Stimulated activated CD8-positive, alpha-beta memory T cell treated with anti-CD3 and anti-CD28 coated beads, Interleukin-7, amount 100 ng/mL, for 4 hours (primary cell): ENCODE data around the gene BAG5.
"Not testable (repeated sequence)": the region's sequence is repeated elsewhere in the genome, so short reads cannot be mapped to it uniquely, and the experiment has no call there.

Experiments used
- DNase-seq, 2 donors: peaks; one replicate each; pipeline ENCODE4 v3.0.0-alpha.2; 2020; ENCODE audit warnings: low read depth in 2 of 2

The BAG5 gene

GRCh38 chr14:103534576-103535061 is 27.8 kb downstream of the BAG5 start:
- DNase-seq = no peak

GRCh38 chr14:103533999-103534575 is 28.4 kb downstream of the BAG5 start:
- no peak for DNase-seq

- no peak for DNase-seq
Observed at GRCh38 chr14:103533137-103533998, 29.1 kb downstream of the BAG5 start.

GRCh38 chr14:103532216-103533136 is 30.0 kb downstream of the BAG5 start:
- DNase-seq = no peak

- DNase-seq = no peak
Observed at GRCh38 chr14:103531421-103532215, 30.8 kb downstream of the BAG5 start.

- DNase-seq = no peak
Observed at GRCh38 chr14:103530831-103531230, 31.6 kb downstream of the BAG5 start.

- no peak for DNase-seq
Observed at GRCh38 chr14:103530390-103530789, 32.1 kb downstream of the BAG5 start.

GRCh38 chr14:103529383-103530365 is 32.8 kb downstream of the BAG5 start:
- DNase-seq = no peak

- peak; percentile 48 to 75 for DNase-seq
Observed at GRCh38 chr14:103528587-103529382, 33.7 kb downstream of the BAG5 start, which contains the start of gene TRMT61A. Gene TRMT61A, plus strand, starts transcription at chr14:103529196. Its CDS starts 783 bp downstream, at chr14:103529979.

GRCh38 chr14:103528146-103528586 is 34.3 kb downstream of the BAG5 start:
- DNase-seq = no peak

- no peak for DNase-seq
Observed at GRCh38 chr14:103527408-103528145, 34.9 kb downstream of the BAG5 start.

GRCh38 chr14:103526914-103527248 is 35.6 kb downstream of the BAG5 start:
- DNase-seq = no peak

- no peak for DNase-seq
Observed at GRCh38 chr14:103526247-103526913, 36.1 kb downstream of the BAG5 start.

GRCh38 chr14:103525430-103526246 is 36.8 kb downstream of the BAG5 start:
- not testable (repeated sequence) for DNase-seq

- no peak for DNase-seq
Observed at GRCh38 chr14:103524002-103524935, 38.2 kb downstream of the BAG5 start.

- DNase-seq = no peak
Observed at GRCh38 chr14:103523575-103523954, 38.9 kb downstream of the BAG5 start.
